HepG2 (cell line): ENCODE measurements around the gene NDUFS2. TPM values are rescaled to one million over a fixed set of nuclear protein-coding genes. Genes with fewer than 3 reads are reported as not detected.

ENCODE experiments used
- BCLAF1 ChIP-seq: fragments of 450-650 bp; IDR thresholded peaks from 2 replicates; pipeline ENCODE4 v1.6.1; 2017; ENCODE audit warnings: mild to moderate bottlenecking
- CSRNP2 ChIP-seq: sonication (generic); formaldehyde crosslinking; conservative IDR thresholded peaks from 2 replicates; pipeline ENCODE4 v1.8.0; 2022; ENCODE audit warnings: low read depth, missing genetic modification reagents
- DZIP1 ChIP-seq: sonication (generic); formaldehyde crosslinking; IDR thresholded peaks from 2 replicates; pipeline ENCODE4 v1.5.0; 2020; ENCODE audit warnings: mild to moderate bottlenecking, missing genetic modification reagents
- GMEB1 ChIP-seq: sonication (generic); formaldehyde crosslinking; IDR thresholded peaks from 2 replicates; pipeline ENCODE4 v1.5.1; 2020; ENCODE audit warnings: missing genetic modification reagents, mild to moderate bottlenecking, borderline replicate concordance
- HNRNPLL ChIP-seq: fragments of 200-400 bp; formaldehyde crosslinking; IDR thresholded peaks from 2 replicates; pipeline ENCODE4 v1.6.1; 2017; ENCODE audit warnings: mild to moderate bottlenecking, low read depth, low read length; ENCODE audit not compliant: poor library complexity, severe bottlenecking
- MAX ChIP-seq: IDR thresholded peaks from 2 replicates; pipeline ENCODE4 v1.6.1; 2012; ENCODE audit warnings: inconsistent platforms
- NFYB ChIP-seq: sonication (generic); formaldehyde crosslinking; IDR thresholded peaks from 2 replicates; pipeline ENCODE4 v1.4.0; 2020; ENCODE audit warnings: missing genetic modification reagents
- YEATS2 ChIP-seq: sonication (generic); formaldehyde crosslinking; IDR thresholded peaks from 2 replicates; pipeline ENCODE4 v1.4.0; 2020; ENCODE audit warnings: missing genetic modification reagents, borderline replicate concordance
- YEATS4 ChIP-seq: sonication (generic); formaldehyde crosslinking; IDR thresholded peaks from 2 replicates; pipeline ENCODE4 v1.4.0; 2020; ENCODE audit warnings: missing genetic modification reagents, borderline replicate concordance
- ZBTB49 ChIP-seq: sonication (generic); formaldehyde crosslinking; IDR thresholded peaks from 2 replicates; pipeline ENCODE4 v1.4.0; 2020; ENCODE audit warnings: missing genetic modification reagents, borderline replicate concordance
- ZNF280B ChIP-seq: sonication (generic); formaldehyde crosslinking; IDR thresholded peaks from 2 replicates; pipeline ENCODE4 v1.5.0; 2020; ENCODE audit warnings: missing genetic modification reagents, mild to moderate bottlenecking, borderline replicate concordance
- ZNF549 ChIP-seq: sonication (generic); formaldehyde crosslinking; IDR thresholded peaks from 2 replicates; pipeline ENCODE4 v1.5.0; 2020; ENCODE audit warnings: missing genetic modification reagents
- ZNF75D ChIP-seq: sonication (generic); formaldehyde crosslinking; IDR thresholded peaks from 2 replicates; pipeline ENCODE4 v1.8.1; 2023; ENCODE audit warnings: missing genetic modification reagents, mild to moderate bottlenecking, borderline replicate concordance
- ZNF768 ChIP-seq: sonication (generic); formaldehyde crosslinking; IDR thresholded peaks from 2 replicates; pipeline ENCODE4 v1.4.0; 2020; ENCODE audit warnings: missing genetic modification reagents
- polyA plus RNA-seq, 8 experiments: library from polyadenylated mRNA; depleted of rRNA in 3 of 8; stranded (reverse) in 7 of 8; unstranded in 1 of 8; fragments of >200 nt; fragmentation: Illumina TruSeq in 4 of 8; extraction: Trizol in 4 of 8; gene quantifications; 2 replicates each; pipeline versions ENCODE4 v1.2.1 to v1.2.3, GENCODE V29; 2011 to 2016; ENCODE audit warnings: low read depth in 4 of 8, missing spikeins in 1 of 8, mixed read lengths in 1 of 8; ENCODE audit not compliant: insufficient read depth in 1 of 8
- total RNA-seq, 5 experiments: library from RNA; depleted of rRNA; stranded (reverse); fragments of >200 nt; fragmentation: Illumina TruSeq; extraction: Trizol; gene quantifications; 2 replicates each; pipeline ENCODE4 v1.2.3, GENCODE V29; 2016; ENCODE audit warnings: low read depth in 1 of 5

Gene NDUFS2
- total and polyA plus RNA-seq, 2 of the 13 experiments (the other 11 are each of a cell fraction or from before 2014, with no cell fraction given) = 89.9 to 118 TPM

GRCh38 chr1:161198194-161198896, 3.8 kb upstream of the NDUFS2 start (continued):
- no peak for TF ChIP-seq DZIP1
- TF ChIP-seq ZNF75D (CRISPR knock-in tag) = no peak
- no peak for TF ChIP-seq ZNF549
- TF ChIP-seq NFYB (CRISPR knock-in tag) = no peak
- TF ChIP-seq CSRNP2 (CRISPR knock-in tag) = no peak
- peak; percentile 39; the same call in 1 of the 2 replicates for TF ChIP-seq GMEB1
- no peak for TF ChIP-seq ZNF280B (CRISPR knock-in tag)
- no peak for TF ChIP-seq ZBTB49 (CRISPR knock-in tag)
- peak; percentile 23 for TF ChIP-seq HNRNPLL
- TF ChIP-seq YEATS4 (CRISPR knock-in tag) = peak; percentile 36; the same call in 1 of the 2 replicates
- no peak for TF ChIP-seq BCLAF1
- TF ChIP-seq YEATS2 (CRISPR knock-in tag) = no peak
- 0 out of 2 replicates have a peak, but pooled peaks have one; percentile 19 for TF ChIP-seq ZNF768 (CRISPR knock-in tag)
- no peak for TF ChIP-seq MAX
